ENCODE results near the gene SLC2A14.
"Not testable (repeated sequence)": the region's sequence is repeated elsewhere in the genome, so short reads cannot be mapped to it uniquely, and the experiment has no call there.

- not testable (repeated sequence) for TF ChIP-seq EZH2phosphoT487 (IDR thresholded peaks at IDR 0.05; ENCODE audit: borderline replicate concordance, low read depth, low read length); CTCF (conservative IDR thresholded peaks at IDR 0.05; ENCODE audit: low read length)
Observed at GRCh38 chr12:7797269-7797668, 75.4 kb downstream of the SLC2A14 start.

Measured in OCI-LY7 (cell line).